Measurements from ENCODE around the gene BICC1. TPM values are rescaled to one million over a fixed set of nuclear protein-coding genes. Genes with fewer than 3 reads are reported as not detected.

The BICC1 gene
- polyA plus RNA-seq, 3 donors = 0.02 to 0.24 (median 0.14) TPM

GRCh38 chr10:58570979-58571378 lies 58.3 kb downstream of the BICC1 start:
- intact Hi-C loops (cut with micrococcal nuclease) = no loop called here
- H3K4me2 ChIP-seq (replicated peaks; ENCODE audit: extremely low read depth, low read length, poor library complexity, severe bottlenecking) = no peak overlapping the region
- H3K27ac ChIP-seq (ENCODE audit: low read depth in 1 of 2, low read length in 2 of 2) = no peak overlapping the region
- no peaks in the 10 kb centered on the region for H3K36me3 ChIP-seq (replicated peaks in 1 of 2; ENCODE audit: control insufficient read depth in 1 of 2, insufficient read depth in 2 of 2, low read length in 2 of 2)
- no peak for DNase-seq
- no peak overlapping the region for H3K4me3 ChIP-seq (replicated peaks in 1 of 3; ENCODE audit: low read depth in 2 of 3, low read length in 3 of 3)
- no peak overlapping the region for H3K4me3 Mint-ChIP-seq
- H3K27me3 Mint-ChIP-seq (ENCODE audit: low read depth in 3 of 3) = no peaks in the 10 kb centered on the region
- H3K9me3 ChIP-seq (replicated peaks in 1 of 2; ENCODE audit: control insufficient read depth in 1 of 2, insufficient read depth in 1 of 2, low read length in 2 of 2) = no peaks in the 10 kb centered on the region
- no peak overlapping the region for H3K27ac Mint-ChIP-seq
- no peak overlapping the region for H3K9ac ChIP-seq (ENCODE audit: insufficient read depth, low read length, poor library complexity, severe bottlenecking)
- 100% methylated on average over 1 of the region's 2 CpGs for WGBS (ENCODE audit: insufficient coverage)
- peaks cover 0 to 3% of the 10 kb centered on the region in 2 donors for H3K36me3 Mint-ChIP-seq
- no peaks in the 10 kb centered on the region for H3K79me2 ChIP-seq (ENCODE audit: insufficient read depth, low read length)
- TF ChIP-seq CTCF (IDR thresholded peaks at IDR 0.05) = no peak
- peaks cover 4 to 19% (median 6%) of the 10 kb centered on the region in 7 donors for H3K9me3 Mint-ChIP-seq
- H4K20me1 ChIP-seq (ENCODE audit: insufficient read depth, low read length) = no peaks in the 10 kb centered on the region
- H2AFZ ChIP-seq (ENCODE audit: insufficient read depth, low read depth, low read length, poor library complexity, severe bottlenecking) = no peak overlapping the region
- no peaks in the 10 kb centered on the region for H3K27me3 ChIP-seq (ENCODE audit: control insufficient read depth in 2 of 2, insufficient read depth in 2 of 2, low read length in 2 of 2)
- no peaks in the 10 kb centered on the region for H3K4me1 ChIP-seq (ENCODE audit: control insufficient read depth in 1 of 2, insufficient read depth in 2 of 2, low read length in 2 of 2)
- H3K4me1 Mint-ChIP-seq = peaks cover 23% of the 10 kb centered on the region

GRCh38 chr10:58573144-58573543 lies 60.5 kb downstream of the BICC1 start:
- Histone ChIP-seq H3K79me2 (ENCODE audit: insufficient read depth, low read length) (no peaks in the 10 kb centered on the region), H4K20me1 (ENCODE audit: insufficient read depth, low read length) (no peaks in the 10 kb centered on the region), H3K4me2 (replicated peaks; ENCODE audit: extremely low read depth, low read length, poor library complexity, severe bottlenecking) (no peak overlapping the region), H3K27me3 (ENCODE audit: control insufficient read depth in 2 of 2, insufficient read depth in 2 of 2, low read length in 2 of 2) (no peaks in the 10 kb centered on the region), H3K4me1 (ENCODE audit: control insufficient read depth in 1 of 2, insufficient read depth in 2 of 2, low read length in 2 of 2) (peaks cover 19 to 21% of the 10 kb centered on the region in 2 donors), H3K9me3 (replicated peaks in 1 of 2; ENCODE audit: control insufficient read depth in 1 of 2, insufficient read depth in 1 of 2, low read length in 2 of 2) (no peaks in the 10 kb centered on the region), H3K36me3 (replicated peaks in 1 of 2; ENCODE audit: control insufficient read depth in 1 of 2, insufficient read depth in 2 of 2, low read length in 2 of 2) (no peaks in the 10 kb centered on the region), H3K27ac (ENCODE audit: low read depth in 1 of 2, low read length in 2 of 2) (no peak overlapping the region), H3K4me3 (replicated peaks in 1 of 3; ENCODE audit: low read depth in 2 of 3, low read length in 3 of 3) (no peak overlapping the region), H3K9ac (ENCODE audit: insufficient read depth, low read length, poor library complexity, severe bottlenecking) (no peak overlapping the region), H2AFZ (ENCODE audit: insufficient read depth, low read depth, low read length, poor library complexity, severe bottlenecking) (no peak overlapping the region)
- TF ChIP-seq CTCF (IDR thresholded peaks at IDR 0.05) = no peak
- no peaks in the 10 kb centered on the region for H3K27me3 Mint-ChIP-seq (ENCODE audit: low read depth in 3 of 3)
- no peak for DNase-seq
- no peak overlapping the region for H3K4me3 Mint-ChIP-seq
- peaks cover 3 to 4% of the 10 kb centered on the region in 2 donors for H3K36me3 Mint-ChIP-seq
- H3K9me3 Mint-ChIP-seq = peaks cover 4 to 19% (median 6%) of the 10 kb centered on the region in 7 donors
- WGBS (ENCODE audit: insufficient coverage) = 100% methylated on average over 1 of the region's 1 CpG
- H3K4me1 Mint-ChIP-seq = peaks cover 40% of the 10 kb centered on the region
- H3K27ac Mint-ChIP-seq = no peak overlapping the region
- intact Hi-C loops (cut with micrococcal nuclease) = no loop called here
